NCI-H82 treated with DMSO at 0.1 percent for 48 hours (cell line): ENCODE measurements around the gene TRAPPC6A.
"Not testable (repeated sequence)": the region's sequence is repeated elsewhere in the genome, so short reads cannot be mapped to it uniquely, and the experiment has no call there.

Experiments used
- DNase-seq: peaks from one replicate; lab custom pipeline; 2025; ENCODE audit not compliant: unreplicated experiment; lab: John Stamatoyannopoulos, UW

The TRAPPC6A gene

DNA sequence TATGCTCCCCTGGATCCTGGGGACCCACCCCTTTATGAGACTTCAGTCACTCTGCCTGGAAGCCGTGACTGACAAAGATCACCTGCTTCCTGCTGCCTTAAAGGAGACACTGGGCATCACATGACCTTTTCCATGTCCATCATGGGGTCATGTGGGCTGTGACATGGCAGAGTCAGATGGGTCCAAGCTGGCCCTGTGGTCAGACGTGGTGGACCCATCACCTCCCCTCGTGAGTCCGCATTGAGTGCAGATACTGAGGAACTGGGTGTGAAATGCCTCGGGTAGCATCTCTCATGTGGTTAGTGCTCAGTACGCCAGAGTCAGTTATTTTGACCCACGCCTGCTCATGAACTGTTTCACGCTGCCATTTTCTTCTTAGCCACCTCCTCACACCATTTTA, 44.4 kb downstream of the TRAPPC6A start:
- no peak for DNase-seq

GRCh38 chr19:45130888-45131615, 47.0 kb downstream of the TRAPPC6A start:
- no peak for DNase-seq

DNA sequence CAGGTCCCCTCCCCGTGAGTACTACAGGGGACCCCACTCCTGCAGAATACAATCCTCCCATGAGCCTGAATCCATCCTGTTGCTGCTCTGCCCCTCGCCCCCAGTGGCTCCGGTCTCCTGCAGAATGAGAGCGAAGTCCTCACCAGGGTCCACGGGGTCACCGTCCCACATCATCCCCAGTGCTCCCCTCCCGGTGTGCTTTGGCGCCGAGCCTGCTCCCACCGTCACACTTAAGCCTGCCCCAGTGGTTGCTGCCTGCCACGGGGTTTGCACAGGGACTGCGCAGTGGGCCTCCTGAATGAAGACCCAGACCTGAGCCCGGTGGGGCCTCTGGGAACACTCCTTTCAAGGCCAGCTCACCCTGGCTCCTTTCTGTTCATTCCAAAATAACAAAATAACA, 47.8 kb downstream of the TRAPPC6A start:
- DNase-seq, result no peak

- no peak for DNase-seq
Measured at GRCh38 chr19:45128806-45129205, 49.2 kb downstream of the TRAPPC6A start.

DNA sequence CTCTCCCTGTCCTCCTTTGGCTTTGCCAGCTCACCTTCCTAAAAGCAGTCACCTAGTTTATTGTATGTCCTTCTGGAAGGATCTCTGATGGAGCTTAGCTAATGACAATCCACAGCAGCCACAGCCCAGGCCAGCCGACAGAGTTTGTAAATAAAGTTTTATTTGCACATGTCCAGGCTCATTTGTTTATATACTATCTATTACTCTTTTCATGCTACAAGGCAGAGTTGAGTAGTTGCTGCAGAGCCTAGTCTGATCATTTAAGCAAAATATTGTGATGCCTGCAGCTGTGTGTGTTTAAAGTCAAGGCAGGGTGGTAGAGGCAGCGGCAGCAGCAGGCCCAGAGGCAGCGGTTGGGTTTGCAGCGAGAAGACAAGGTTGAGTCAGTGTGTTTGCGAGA, 49.9 kb downstream of the TRAPPC6A start:
- no peak for DNase-seq

DNA sequence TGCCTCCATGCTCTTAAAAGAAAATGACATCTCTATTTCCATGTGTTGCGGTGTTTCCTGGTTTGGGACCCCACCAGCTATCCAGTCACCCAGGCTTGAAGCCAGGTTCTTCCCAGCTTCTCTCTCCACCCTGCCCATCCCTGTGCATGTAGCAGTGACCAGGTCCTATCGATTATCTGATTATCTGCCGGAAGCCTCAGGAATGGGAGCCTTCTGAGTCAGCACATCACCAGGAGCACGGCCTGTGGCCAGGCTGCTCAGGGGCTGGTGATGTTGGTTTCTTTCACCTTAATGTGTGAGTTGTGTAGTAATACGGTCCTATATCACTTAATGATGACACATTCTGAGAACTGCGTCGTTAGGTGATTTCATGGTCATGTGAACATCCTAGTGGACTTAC, 51.4 kb downstream of the TRAPPC6A start:
- no peak for DNase-seq

GRCh38 chr19:45125975-45126493, 52.0 kb downstream of the TRAPPC6A start:
- DNase-seq, result no peak

DNA sequence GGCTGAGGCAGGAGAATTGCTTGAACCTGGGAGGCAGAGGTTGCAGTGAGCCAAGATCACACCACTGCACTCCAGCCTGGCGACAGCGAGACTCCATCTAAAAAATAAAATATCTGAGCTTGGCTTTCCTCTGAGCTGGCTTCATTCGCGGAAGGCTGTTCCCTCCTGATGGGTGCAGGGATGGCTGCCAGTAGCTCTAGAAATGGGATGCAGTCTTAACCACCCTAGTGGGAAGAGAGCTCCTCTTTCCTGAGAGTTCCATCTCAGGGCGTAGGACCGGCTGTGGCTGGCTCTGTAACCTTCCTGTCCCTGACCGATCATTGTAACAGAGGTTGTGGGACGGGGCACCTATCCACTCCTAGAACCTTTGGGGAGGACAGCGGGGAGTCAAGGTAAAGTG, 52.7 kb downstream of the TRAPPC6A start:
- no peak for DNase-seq

DNA sequence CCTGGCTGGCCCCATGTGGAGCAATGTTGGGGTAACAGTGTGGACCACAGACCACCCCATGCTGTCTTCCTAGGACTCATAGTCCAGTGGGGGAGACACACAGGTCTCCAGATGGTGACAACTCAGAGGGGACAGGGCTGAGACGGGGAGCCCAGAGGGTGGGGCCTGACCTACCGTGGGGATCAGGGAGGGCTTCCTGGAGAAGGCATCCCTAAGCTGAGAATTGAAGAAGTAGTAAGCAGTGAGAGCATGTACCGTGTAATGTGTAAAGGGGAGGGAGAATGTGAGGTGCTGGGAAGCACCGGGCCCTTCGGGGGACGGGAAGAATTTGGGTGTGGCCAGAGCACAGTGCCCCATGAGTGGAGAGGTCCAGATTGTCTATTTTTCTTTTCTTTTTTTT, 54.0 kb downstream of the TRAPPC6A start:
- no peak for DNase-seq

DNA sequence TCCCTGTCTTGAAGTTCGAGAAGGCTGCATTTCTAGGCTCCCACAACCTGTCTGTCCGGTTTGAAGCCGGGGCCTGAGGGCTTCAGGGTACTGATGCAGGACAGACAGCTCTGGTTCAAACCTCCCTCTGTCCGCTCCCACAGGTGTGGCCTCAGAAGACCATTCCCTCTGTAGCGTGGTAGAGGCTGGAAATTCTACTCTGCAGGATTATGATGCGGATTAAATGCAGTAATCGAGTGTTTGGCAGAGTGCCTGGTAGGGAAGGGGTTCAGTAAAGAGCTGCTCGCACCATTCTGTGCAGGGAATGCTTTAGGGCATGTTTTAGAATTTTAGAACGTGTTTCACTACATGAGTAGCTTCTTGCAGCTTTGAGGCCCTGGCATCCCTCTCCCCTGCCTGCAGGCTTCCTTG, 54.6 kb downstream of the TRAPPC6A start:
- peak; percentile 74 for DNase-seq

GRCh38 chr19:45122832-45123231, 55.2 kb downstream of the TRAPPC6A start:
- no peak for DNase-seq

DNA sequence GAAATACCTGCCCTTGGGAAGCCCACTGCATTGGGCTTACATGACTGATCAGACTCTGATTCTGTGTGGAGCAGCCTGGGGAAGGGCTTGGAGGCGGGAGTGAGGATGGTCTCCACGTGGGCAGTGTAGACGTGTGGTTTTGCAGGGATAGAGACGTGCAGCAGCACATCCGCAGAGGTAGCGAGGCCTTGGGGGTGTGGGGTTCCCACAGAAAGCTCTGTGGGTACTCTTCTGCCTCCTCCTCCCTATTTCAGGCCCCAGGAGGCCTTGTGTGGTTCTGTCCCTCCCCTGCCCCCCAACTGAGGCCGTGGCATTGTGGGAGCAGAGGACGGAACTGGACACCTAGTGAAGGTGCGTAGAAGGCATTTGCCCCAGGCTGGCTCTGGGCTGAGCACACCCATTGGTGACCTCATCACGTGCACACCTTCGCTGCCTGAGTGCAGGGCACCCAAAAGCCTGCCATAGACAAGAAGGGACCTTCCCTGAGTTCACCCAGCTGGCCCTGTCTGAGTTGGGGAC, 56.2 kb downstream of the TRAPPC6A start:
- DNase-seq, result no peak

- DNase-seq, result no peak
Measured at GRCh38 chr19:45119582-45119981, 58.5 kb downstream of the TRAPPC6A start.

GRCh38 chr19:45118591-45119355, 59.3 kb downstream of the TRAPPC6A start:
- not testable (repeated sequence) for DNase-seq

GRCh38 chr19:45118106-45118505, 59.9 kb downstream of the TRAPPC6A start:
- no peak for DNase-seq

DNA sequence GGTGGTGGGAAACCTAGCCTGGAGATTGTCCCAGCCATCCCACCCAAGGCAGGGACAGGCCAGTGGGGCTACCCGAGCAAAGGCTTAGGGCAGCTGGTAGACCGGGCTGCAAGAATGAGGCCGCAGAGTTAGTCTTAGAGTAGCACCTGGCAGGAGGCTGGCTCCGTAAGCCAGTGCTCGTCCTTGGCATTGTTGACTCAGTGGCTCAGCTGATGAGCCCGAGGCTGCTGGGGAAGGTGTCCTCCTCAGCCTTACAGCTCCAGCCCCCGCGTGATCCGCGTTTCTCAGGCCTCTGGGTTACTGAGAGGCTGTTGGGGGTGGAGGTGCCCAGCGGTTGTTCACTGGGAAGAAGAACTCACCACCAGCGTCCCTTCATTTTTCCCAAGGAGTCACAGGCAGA, 60.4 kb downstream of the TRAPPC6A start:
- DNase-seq, result no peak

GRCh38 chr19:45117167-45117594, 60.9 kb downstream of the TRAPPC6A start:
- DNase-seq, result peak; percentile 34

DNA sequence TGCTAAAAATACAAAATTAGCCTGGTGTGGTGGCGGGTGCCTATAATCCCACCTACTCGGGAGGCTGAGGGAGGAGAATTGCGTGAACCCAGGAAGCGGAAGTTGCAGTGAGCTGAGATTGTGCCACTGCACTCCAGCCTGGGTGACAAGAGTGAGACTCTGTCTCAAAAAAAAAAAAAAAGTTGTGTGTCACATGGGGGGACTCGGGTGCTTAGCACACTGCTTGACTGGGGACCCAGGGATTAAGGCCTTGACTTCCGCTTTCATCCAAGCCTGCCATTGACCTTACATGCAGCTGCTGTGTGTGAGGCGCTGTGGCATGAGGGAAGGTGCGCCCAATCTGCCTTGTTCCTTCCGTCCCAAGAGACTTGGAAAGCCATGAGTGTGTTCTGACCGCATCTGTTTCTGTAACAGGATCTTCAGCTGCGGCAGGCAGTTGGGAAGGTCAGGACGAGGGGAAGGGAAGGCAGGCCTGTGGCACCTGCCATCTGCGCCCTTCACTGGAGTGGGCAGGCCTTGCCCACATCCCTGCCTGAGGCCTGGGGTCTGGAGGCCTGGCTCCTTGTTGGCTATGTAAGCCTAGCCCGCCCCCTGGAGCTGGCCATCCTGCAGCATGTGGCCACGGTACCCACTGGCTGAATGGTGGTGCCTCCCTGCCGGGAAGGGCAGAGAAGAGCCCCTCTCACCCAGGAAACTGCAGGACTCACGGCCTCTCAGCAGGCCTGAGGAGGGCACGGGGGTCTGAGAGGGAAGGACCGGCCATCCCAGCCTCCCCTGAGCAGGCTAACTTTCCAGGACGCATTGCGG, 62.0 kb downstream of the TRAPPC6A start:
- DNase-seq, result peak; percentile 39

GRCh38 chr19:45114116-45114515, 63.9 kb downstream of the TRAPPC6A start:
- DNase-seq, result no peak

- no peak for DNase-seq
Measured at GRCh38 chr19:45113628-45114027, 64.4 kb downstream of the TRAPPC6A start.
